ENCODE results near the gene ZKSCAN2. TPM values are rescaled to one million over a fixed set of nuclear protein-coding genes. Genes with fewer than 3 reads are reported as not detected.

ZKSCAN2 gene
- total RNA-seq, 4 donors from 2014 or later = 1.2 to 2.7 (median 1.8) TPM

DNA sequence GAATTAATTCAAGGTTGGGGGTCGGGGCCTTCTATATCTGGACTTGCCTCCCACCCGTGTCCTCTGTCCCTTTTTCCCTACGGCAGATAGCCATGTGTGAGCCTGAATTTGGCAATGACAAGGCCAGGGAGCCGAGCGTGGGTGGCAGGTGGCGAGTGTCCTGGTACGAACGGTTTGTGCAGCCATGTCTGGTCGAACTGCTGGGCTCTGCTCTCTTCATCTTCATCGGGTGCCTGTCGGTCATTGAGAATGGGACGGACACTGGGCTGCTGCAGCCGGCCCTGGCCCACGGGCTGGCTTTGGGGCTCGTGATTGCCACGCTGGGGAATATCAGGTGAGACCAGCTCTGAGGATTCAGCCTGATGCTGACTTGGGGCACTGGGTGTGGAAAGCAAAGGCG is 40.5 kb downstream of the ZKSCAN2 start:
- Histone ChIP-seq H3K27me3 (no peaks in the 10 kb centered on the region), H3K4me1 (peaks cover 0 to 4% (median 2%) of the 10 kb centered on the region in 4 donors), H3K27ac (peak overlapping the region in 1 of 4 donors; percentile 62), H3K36me3 (no peaks in the 10 kb centered on the region), H3K9me3 (no peaks in the 10 kb centered on the region), H3K4me3 (peak overlapping the region in 1 of 4 donors; percentile 18)
- 60 to 73% methylated on average over 2 to 17 of the region's 17 CpGs for WGBS, 2 donors (ENCODE audit: low coverage in 1 of 2)
- no peak for DNase-seq
- intact Hi-C loops (cut with DNase I; ENCODE audit: low total_unique reads) (no loop called here), in situ Hi-C loops (cut with MboI; ENCODE audit: low pct_ligation_motif_present in 1 of 4, low pct_unique_long_range_greater_than_20kb in 1 of 4, low sequenced_read_pairs in 3 of 4) (loop anchor here in 1 of 4 donors (25.0 kb wide), 1 partner anchor 155 kb away; no protein-coding TSS in a partner anchor)
- no peak for TF ChIP-seq POLR2A (IDR thresholded peaks at IDR 0.05)
- no peak for TF ChIP-seq EP300 (IDR thresholded peaks at IDR 0.05; ENCODE audit: low read depth)
- TF ChIP-seq, protein P1, sequence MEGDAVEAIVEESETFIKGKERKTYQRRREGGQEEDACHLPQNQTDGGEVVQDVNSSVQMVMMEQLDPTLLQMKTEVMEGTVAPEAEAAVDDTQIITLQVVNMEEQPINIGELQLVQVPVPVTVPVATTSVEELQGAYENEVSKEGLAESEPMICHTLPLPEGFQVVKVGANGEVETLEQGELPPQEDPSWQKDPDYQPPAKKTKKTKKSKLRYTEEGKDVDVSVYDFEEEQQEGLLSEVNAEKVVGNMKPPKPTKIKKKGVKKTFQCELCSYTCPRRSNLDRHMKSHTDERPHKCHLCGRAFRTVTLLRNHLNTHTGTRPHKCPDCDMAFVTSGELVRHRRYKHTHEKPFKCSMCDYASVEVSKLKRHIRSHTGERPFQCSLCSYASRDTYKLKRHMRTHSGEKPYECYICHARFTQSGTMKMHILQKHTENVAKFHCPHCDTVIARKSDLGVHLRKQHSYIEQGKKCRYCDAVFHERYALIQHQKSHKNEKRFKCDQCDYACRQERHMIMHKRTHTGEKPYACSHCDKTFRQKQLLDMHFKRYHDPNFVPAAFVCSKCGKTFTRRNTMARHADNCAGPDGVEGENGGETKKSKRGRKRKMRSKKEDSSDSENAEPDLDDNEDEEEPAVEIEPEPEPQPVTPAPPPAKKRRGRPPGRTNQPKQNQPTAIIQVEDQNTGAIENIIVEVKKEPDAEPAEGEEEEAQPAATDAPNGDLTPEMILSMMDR (IDR thresholded peaks at IDR 0.05) = no peak
- TF ChIP-seq POLR2AphosphoS5 (IDR thresholded peaks at IDR 0.05) = no peak

DNA sequence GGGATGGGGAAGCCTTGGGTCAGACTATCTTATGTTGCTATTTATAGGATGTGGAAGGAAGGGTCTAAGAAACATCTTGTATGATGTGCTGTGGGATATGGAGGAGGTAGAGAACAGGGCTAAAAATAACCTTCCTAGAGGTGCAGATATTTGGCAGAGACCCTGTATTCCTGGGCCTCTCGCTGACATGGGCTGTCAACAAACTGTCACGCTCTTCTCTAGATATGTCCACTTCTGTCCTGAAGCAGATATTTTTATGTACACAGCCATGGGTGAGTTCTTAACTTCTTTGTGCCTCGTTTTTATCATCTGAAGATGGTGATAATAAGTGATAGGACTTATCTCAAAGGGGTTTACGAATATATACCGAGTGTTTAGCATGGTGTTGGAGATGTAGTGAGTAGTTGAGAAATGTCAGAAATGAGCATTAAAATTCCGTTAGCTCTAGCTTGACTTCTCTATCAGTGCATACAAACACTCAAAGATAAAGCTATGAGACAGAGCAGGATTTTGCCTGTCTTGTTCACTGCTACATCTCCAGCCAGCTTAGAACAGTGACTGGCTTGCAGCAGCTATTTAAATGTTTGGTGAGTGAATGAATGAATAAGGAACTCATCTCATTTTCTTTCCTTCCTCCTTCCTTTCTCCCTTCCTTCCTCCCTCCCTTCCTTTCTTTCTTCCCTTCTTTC is 43.8 kb downstream of the ZKSCAN2 start:
- no peak for DNase-seq
- Histone ChIP-seq H3K36me3 (no peaks in the 10 kb centered on the region), H3K4me1 (peaks cover 0 to 4% (median 2%) of the 10 kb centered on the region in 4 donors), H3K27me3 (no peaks in the 10 kb centered on the region), H3K9me3 (no peaks in the 10 kb centered on the region), H3K27ac (no peak overlapping the region), H3K4me3 (no peak overlapping the region)
- WGBS, 2 donors (ENCODE audit: low coverage in 1 of 2) = 74 to 77% methylated on average over 6 of the region's 6 CpGs
- intact Hi-C loops (cut with DNase I; ENCODE audit: low total_unique reads) (loop anchor here (5.0 kb wide), 1 partner anchor 802 kb away; no protein-coding TSS in a partner anchor), in situ Hi-C loops (cut with MboI; ENCODE audit: low pct_ligation_motif_present in 1 of 4, low pct_unique_long_range_greater_than_20kb in 1 of 4, low sequenced_read_pairs in 3 of 4) (loop anchor here in 1 of 4 donors (25.0 kb wide), 1 partner anchor 152 kb away; no protein-coding TSS in a partner anchor)
- TF ChIP-seq POLR2A (IDR thresholded peaks at IDR 0.05) = no peak

DNA sequence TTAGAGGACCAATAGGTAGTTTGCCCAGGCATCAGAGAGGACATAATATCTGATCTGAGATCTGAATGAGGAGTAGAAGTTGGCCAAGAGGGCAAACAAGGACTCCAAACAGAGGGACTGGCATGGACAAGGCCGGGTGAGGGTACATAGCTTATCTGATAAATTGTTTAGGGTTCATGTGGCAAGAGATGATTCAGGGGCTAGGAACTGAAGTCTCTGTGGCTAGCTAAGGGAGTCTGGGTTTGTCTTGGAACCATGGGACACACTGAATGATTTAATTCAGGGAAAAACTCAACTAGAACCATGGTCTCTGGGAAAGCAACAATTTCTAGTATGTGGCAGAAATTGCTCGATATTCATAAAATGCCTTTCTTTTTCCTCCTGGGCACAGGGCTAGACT is 45.0 kb downstream of the ZKSCAN2 start:
- Histone ChIP-seq H3K9me3 (no peaks in the 10 kb centered on the region), H3K27me3 (no peaks in the 10 kb centered on the region), H3K36me3 (no peaks in the 10 kb centered on the region), H3K27ac (no peak overlapping the region), H3K4me3 (no peak overlapping the region), H3K4me1 (peaks cover 0 to 4% (median 2%) of the 10 kb centered on the region in 4 donors)
- in situ Hi-C loops (cut with MboI; ENCODE audit: low pct_ligation_motif_present in 1 of 4, low pct_unique_long_range_greater_than_20kb in 1 of 4, low sequenced_read_pairs in 3 of 4) = loop anchor here in 1 of 4 donors (25.0 kb wide), 1 partner anchor 150 kb away; no protein-coding TSS in a partner anchor
- DNase-seq = no peak
- WGBS, 2 donors (ENCODE audit: low coverage in 1 of 2) = 85 to 88% methylated on average over 1 to 2 of the region's 2 CpGs
- no peak for TF ChIP-seq EP300 (IDR thresholded peaks at IDR 0.05; ENCODE audit: low read depth)
- intact Hi-C loops (cut with DNase I; ENCODE audit: low total_unique reads) = loop anchor here (5.0 kb wide), 1 partner anchor 800 kb away; no protein-coding TSS in a partner anchor

DNA sequence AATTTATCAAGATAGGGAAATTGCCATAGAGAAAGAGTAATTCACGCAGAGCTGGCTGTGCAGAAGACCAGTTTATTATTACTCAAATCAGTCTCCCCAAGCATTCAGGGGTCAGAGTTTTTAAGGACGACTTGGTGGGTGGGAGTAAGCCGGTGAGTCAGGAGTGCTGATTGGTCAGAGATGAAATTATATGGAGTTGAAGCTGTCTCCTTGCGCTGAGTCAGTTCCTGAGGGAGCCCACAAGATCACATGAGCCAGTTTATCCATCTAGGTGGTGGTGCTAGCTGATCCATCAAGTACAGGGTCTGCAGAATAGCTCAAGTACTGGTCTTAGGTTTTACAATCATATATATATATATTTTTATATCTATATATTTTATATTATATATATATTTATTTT is 46.9 kb downstream of the ZKSCAN2 start:
- no peak overlapping the region for H3K27ac ChIP-seq
- intact Hi-C loops (cut with DNase I; ENCODE audit: low total_unique reads) = loop anchor here (5.0 kb wide), 1 partner anchor 798 kb away; no protein-coding TSS in a partner anchor
- H3K9me3 ChIP-seq = no peaks in the 10 kb centered on the region
- DNase-seq = no peak
- 53 to 60% methylated on average over 4 of the region's 4 CpGs for WGBS, 2 donors (ENCODE audit: low coverage in 1 of 2)
- no peak for TF ChIP-seq POLR2AphosphoS5 (IDR thresholded peaks at IDR 0.05)
- no peak for TF ChIP-seq EP300 (IDR thresholded peaks at IDR 0.05; ENCODE audit: low read depth)
- no peak for TF ChIP-seq POLR2A (IDR thresholded peaks at IDR 0.05)
- TF ChIP-seq, protein P1 (IDR thresholded peaks at IDR 0.05) = no peak
- in situ Hi-C loops (cut with MboI; ENCODE audit: low pct_ligation_motif_present in 1 of 4, low pct_unique_long_range_greater_than_20kb in 1 of 4, low sequenced_read_pairs in 3 of 4) = loop anchor here in 1 of 4 donors (25.0 kb wide), 1 partner anchor 148 kb away; no protein-coding TSS in a partner anchor
- H3K4me1 ChIP-seq = peaks cover 0 to 8% (median 3%) of the 10 kb centered on the region in 4 donors
- H3K4me3 ChIP-seq = no peak overlapping the region
- H3K36me3 ChIP-seq = no peaks in the 10 kb centered on the region
- no peaks in the 10 kb centered on the region for H3K27me3 ChIP-seq

DNA sequence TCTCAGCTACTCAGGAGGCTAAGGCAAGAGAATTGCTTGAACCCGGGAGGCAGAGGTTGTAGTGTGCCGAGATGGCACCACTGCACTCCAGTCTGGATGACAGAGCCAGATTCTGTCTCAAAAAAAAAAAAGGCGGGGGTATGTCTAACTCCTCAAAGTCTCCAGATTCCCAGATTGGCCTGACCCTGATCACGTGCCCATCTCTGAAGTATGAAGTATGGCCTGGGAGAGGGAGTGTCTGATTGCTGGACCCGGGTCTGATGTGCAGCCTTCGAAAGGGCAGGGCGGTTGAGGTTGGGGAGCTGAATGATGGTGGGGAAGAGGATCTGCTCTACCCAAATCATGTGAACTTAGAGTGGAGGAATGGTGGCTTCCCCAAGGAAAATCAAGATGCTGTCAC is 58.2 kb downstream of the ZKSCAN2 start:
- in situ Hi-C loops (cut with MboI; ENCODE audit: low pct_ligation_motif_present in 1 of 4, low pct_unique_long_range_greater_than_20kb in 1 of 4, low sequenced_read_pairs in 3 of 4) (no loop called here), intact Hi-C loops (cut with DNase I; ENCODE audit: low total_unique reads) (no loop called here)
- WGBS, 2 donors (ENCODE audit: low coverage in 1 of 2) = 83 to 89% methylated on average over 3 to 7 of the region's 7 CpGs
- Histone ChIP-seq H3K4me3 (no peak overlapping the region), H3K9me3 (no peaks in the 10 kb centered on the region), H3K36me3 (no peaks in the 10 kb centered on the region), H3K27ac (no peak overlapping the region), H3K27me3 (no peaks in the 10 kb centered on the region), H3K4me1 (peaks cover 0 to 6% (median 5%) of the 10 kb centered on the region in 4 donors)
- no peak for DNase-seq
- TF ChIP-seq POLR2A (IDR thresholded peaks at IDR 0.05) (no peak), POLR2AphosphoS5 (IDR thresholded peaks at IDR 0.05) (no peak), EP300 (IDR thresholded peaks at IDR 0.05; ENCODE audit: low read depth) (no peak)
- TF ChIP-seq, protein P1 (IDR thresholded peaks at IDR 0.05) = no peak
